Activated T-cell treated with anti-CD3 and anti-CD28 coated beads for 1 hour (primary cell): ENCODE data around the gene KCNA2.

Experiments
- DNase-seq: peaks from one replicate; pipeline ENCODE4 v3.0.0-alpha.2; 2020; ENCODE audit warnings: low read depth

Gene KCNA2

GRCh38 chr1:110628323-110629105, 22.4 kb upstream of the KCNA2 start:
- DNase-seq: no peak

DNA sequence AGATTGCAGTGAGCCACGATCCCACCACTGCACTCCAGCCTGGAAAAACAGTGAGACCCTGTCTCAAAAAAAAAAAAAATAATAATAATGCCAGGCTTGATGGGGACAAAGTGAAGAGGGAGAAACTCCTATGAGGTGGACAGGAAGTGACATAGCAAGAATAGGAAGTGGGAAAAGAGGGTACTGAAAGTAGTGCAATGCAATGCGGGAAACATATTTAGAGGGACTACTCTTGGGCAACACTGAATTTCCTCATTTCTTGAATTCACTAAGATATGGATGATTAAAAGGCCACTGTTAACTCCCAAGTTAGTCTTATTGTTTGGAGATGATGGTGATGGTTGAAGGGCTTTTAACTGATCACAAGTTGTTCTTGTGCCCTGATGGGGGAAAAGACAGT, 21.6 kb upstream of the KCNA2 start:
- no peak for DNase-seq

- no peak for DNase-seq
Measured at GRCh38 chr1:110626889-110627288, 20.7 kb upstream of the KCNA2 start.

DNA sequence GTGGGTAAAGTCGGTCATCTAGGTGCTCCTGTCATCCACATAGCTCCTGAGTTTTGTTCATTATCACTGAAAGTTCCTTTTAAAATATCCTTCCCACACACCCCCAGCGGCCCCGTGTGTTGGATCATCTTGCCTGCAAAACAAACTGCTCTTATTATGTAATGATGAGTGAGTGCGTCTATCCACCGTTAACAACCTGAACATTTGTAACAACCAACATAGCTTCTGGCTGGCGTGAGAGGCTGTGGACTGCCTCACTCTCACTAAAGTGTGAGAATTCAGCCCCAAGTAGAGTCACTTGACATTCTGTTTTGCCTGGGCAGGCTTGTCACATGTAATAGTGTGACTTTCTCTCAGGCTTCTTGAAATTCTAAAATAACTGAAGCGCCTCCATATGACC, 14.5 kb upstream of the KCNA2 start:
- DNase-seq: no peak

DNA sequence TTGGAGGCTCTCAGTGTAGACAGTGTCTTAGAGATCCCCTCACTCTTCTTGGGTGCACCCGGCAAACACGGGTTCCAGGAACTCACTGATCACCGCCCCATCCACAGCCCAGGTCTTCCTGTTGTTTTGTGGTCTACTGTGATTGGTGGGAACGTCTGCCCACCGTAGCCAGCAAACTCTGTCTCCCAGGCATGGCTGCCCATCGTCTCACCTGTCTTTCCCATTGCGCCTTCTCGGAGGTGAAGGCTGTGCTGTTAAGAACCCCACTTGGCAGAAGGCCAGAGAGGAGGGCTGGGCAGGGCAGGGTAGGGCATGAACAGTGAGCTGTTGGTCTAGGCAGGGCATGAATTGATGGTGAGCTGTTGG, 14.1 kb upstream of the KCNA2 start:
- DNase-seq: no peak

GRCh38 chr1:110619412-110620249, 13.5 kb upstream of the KCNA2 start:
- peak; percentile 93 for DNase-seq

DNA sequence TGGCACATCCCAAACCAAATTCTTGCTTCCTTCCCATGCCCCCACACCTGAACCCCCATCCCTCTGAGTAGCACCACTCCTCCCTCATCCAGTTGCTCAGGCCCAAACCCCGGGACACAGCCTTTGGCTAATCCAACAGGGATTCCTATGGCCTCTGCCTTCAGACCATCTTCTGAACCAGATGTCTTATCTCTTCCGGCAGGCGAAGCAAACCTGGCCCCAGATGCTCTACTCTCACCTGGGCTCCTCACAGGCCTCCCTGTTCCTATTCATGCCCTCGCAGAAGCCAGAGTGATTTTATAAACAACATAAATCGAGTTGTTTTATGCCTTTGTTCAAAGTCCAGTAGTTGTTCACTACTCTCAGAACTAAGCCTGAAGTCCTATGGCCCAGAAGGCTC, 12.5 kb upstream of the KCNA2 start:
- DNase-seq: no peak

DNA sequence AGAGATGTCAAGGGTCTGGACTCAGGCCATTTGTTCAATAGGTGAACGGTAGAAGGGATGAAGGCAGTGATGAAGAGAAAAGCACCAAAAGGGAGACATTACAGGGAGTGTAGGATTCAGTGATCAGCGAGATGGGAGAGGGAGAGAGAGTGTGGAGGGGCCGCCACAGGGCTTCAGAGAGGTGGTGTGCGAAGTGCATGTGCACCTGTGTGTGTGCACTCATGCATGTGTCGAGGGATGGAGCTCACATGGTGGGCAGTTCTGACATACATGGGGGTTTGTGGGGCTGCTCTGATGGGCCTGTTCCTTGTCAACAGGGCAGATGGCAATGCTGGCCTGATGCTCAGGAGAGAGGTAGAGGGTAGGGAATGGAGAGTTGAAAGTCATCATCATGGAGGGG, 11.4 kb upstream of the KCNA2 start:
- DNase-seq: no peak

- no peak for DNase-seq
Measured at GRCh38 chr1:110617116-110617515, 11.0 kb upstream of the KCNA2 start.

- no peak for DNase-seq
Measured at GRCh38 chr1:110616587-110616986, 10.4 kb upstream of the KCNA2 start.

DNA sequence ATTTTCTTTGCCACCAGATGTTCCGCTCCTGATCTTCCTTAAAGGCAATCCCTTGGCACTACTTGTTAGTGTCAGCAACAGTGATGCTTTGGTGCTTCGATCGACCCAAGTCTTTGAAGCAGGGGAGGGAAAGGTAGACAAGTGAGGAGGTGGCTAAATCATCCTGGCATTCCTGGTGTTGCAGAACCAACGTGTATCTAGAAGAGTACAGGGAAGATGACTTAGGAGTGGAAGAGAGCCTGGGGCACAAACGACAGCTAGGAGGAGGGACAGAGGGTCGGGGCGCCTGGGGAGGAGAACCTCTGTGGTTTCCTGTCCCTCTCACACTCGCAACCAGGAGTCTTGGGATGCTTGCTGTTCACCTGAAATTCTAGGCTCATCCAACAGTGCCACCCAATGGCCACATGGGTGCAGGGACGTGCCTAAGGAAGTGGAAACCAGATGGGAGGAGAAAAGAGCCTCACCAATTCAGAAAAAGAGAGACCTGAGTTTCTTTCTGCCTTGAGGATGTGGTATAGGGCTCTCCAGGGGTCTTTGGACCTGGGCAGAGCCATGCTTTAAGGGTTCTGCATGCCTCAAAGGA, 9.5 kb upstream of the KCNA2 start:
- DNase-seq: no peak

GRCh38 chr1:110612060-110612745, 6.0 kb upstream of the KCNA2 start:
- DNase-seq: no peak

- no peak for DNase-seq
Measured at GRCh38 chr1:110610696-110611286, 4.6 kb upstream of the KCNA2 start.

DNA sequence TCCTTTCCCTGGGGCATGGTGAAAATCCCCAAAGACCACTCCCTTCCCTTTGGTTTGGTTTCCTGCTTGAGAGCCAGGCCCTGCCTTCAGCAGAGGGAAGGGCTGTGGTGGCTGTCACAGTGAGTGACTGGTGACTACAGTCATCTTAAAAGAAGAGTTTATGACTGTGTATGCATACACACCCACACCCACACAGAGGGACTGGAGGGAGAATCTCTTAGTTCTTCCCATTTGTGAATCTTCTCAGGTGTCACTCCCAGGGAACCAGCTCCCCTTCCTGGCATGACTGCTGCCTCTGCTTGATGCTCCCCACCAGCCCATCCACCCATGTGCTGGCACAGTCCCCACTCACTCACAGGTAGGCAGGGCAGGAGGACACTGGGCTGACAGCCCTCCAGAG, 3.9 kb upstream of the KCNA2 start:
- DNase-seq: no peak

DNA sequence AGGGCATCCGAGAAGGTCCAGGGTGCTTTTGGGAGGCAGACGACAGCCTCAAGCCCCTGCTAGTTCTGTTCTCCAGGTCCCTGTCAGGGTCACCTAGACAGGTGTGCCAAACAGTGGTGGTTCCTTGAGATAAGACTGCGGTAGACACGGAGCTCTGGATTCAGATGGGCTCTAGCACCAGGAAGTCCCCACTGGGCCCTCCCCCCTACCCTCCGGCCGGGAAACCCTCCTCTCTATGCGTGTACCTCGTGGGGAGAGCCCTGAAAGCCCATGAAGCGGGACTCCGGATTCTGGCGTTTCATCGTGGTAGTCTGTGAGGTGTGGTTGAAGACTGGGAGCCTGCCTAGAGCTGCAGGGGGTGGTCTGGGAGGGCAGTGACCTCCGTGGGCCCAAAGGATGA, 2.1 kb upstream of the KCNA2 start:
- DNase-seq: no peak

- DNase-seq: no peak
Measured at GRCh38 chr1:110607536-110608230, 1.5 kb upstream of the KCNA2 start.

DNA sequence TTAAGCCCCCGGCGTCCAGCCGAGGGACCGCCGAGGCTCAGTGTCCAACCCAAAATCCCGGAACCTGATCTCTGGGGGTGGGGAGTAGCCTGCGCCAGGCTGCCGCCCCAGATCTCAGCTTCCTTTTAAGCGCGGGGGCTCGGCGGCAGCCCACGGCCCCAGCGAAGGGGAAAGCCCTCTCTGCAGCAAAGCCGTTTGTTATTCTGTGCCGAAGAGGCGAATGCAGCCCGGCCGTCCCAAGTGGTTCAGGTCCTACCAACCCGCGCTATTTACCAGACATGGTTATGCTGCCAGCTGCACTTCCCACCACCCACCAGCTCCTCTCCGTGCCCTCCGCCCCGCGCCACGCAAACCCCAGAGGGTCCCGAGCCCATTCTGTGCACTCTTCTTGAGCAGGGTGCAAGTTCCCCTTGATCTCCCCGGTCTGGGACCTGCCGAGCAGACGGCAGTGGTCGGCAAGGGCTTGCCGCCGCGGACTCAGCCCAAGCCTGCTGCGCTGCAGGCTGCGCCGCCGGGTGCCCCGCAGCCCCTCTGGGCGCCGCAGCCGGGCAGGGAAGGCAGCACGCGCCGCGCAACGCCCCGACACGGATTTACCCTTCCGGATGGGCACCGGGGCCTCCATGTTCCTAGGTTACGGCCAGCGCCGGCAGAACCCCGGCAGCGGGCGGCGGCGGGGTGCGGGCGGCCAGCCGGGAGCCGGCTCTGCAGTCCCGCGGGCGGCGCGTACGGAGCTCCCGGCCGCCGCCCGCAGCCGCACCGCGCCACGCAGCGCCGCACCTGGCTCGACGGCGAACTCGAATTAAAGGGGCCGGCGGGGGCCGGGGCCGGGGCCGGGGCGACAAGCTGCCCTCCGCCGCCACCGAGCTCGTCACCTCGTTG, 738 bp upstream of the KCNA2 start:
- no peak for DNase-seq

GRCh38 chr1:110605446-110605845, 712 bp downstream of the KCNA2 start:
- no peak for DNase-seq

DNA sequence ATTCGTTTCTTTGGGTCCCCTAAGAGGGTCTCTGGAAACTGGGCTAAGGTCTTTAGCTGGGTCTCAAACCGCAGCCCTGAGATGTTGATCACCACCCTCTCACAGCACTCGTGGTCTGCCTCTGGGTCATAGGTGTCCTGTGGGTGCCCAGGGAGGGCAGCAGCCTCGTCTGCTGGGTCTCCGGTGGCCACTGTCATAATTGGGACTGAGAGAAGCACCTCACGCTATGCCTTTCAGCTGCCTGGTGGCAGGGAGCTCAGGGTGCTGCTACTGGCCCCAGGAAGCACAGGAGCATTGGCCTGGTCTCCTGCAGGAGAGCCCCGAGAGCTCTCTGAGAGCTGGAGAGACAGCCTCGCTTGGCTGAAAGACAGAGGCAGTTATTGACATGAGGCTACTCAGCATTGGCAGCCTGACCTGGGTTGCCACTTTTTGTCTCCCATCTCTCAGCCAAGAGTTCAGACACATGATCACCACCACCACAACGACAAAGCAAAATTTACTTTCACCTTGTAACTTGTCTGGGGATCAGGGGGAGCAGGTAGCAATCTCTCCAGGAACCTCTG, 1.5 kb downstream of the KCNA2 start:
- no peak for DNase-seq

DNA sequence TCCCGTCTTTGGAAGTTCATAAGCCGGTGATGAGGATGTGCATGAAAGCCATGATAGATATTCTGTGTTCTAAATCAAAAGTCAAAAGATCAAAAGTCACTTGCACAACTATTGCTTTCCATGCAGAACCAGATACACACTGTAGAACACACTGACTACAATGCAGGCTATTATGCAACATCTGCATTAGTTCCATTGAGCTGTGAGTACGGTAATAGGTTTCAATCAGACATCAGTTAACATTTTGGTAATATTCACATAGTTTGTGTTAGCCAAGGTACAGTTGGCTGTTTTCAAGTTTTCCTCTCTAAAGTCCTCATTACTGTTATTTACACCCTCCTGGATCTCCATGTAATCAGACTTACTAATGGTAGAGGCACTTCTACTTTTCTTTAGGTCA, 3.1 kb downstream of the KCNA2 start:
- no peak for DNase-seq
